H9 (cell line): ENCODE data around the gene ARHGAP15. TPM values are rescaled to one million over a fixed set of nuclear protein-coding genes. Genes with fewer than 3 reads are reported as not detected.

Experiments used
- DNase-seq: peaks from one replicate; pipeline ENCODE4 v3.0.0-alpha.2; 2017
- H2AFZ ChIP-seq: one replicate; pipeline ENCODE4 v1.6.1; 2013; ENCODE audit warnings: mild to moderate bottlenecking, low read length, control low read depth, moderate library complexity
- H2AK5ac ChIP-seq: 2 replicates; pipeline ENCODE4 v1.6.1; 2013; ENCODE audit warnings: low read length, control low read depth, mixed read lengths; ENCODE audit not compliant: insufficient read length
- H2BK120ac ChIP-seq: one replicate; pipeline ENCODE4 v1.6.1; 2013; ENCODE audit warnings: low read depth, mild to moderate bottlenecking, low read length, control low read depth, inconsistent platforms; ENCODE audit not compliant: poor library complexity, severe bottlenecking
- H2BK12ac ChIP-seq: 2 replicates; pipeline ENCODE4 v1.6.1; 2013; ENCODE audit warnings: low read length, control low read depth, mixed read lengths, low read depth; ENCODE audit not compliant: insufficient read length
- H2BK15ac ChIP-seq: 2 replicates; pipeline ENCODE4 v1.6.1; 2013; ENCODE audit warnings: low read depth, low read length, control low read depth
- H2BK20ac ChIP-seq: one replicate; pipeline ENCODE4 v1.6.1; 2013; ENCODE audit warnings: low read depth, mild to moderate bottlenecking, low read length, control low read depth, inconsistent platforms; ENCODE audit not compliant: poor library complexity, severe bottlenecking
- H2BK5ac ChIP-seq: 2 replicates; pipeline ENCODE4 v1.6.1; 2013; ENCODE audit warnings: low read length, control low read depth, mixed read lengths; ENCODE audit not compliant: insufficient read length
- H3K14ac ChIP-seq: 2 replicates; pipeline ENCODE4 v1.6.1; 2013; ENCODE audit warnings: low read length, control low read depth; ENCODE audit not compliant: insufficient read depth
- H3K18ac ChIP-seq: 2 replicates; pipeline ENCODE4 v1.6.1; 2013; ENCODE audit warnings: low read depth, mild to moderate bottlenecking, mixed read lengths, low read length, control low read depth; ENCODE audit not compliant: insufficient read length
- H3K23ac ChIP-seq: 2 replicates; pipeline ENCODE4 v1.6.1; 2013; ENCODE audit warnings: low read length, control low read depth, mixed read lengths, low read depth; ENCODE audit not compliant: insufficient read length
- H3K23me2 ChIP-seq: 2 replicates; pipeline ENCODE4 v1.6.1; 2013; ENCODE audit warnings: low read depth, mild to moderate bottlenecking, mixed read lengths, low read length, control low read depth; ENCODE audit not compliant: insufficient read length, poor library complexity, severe bottlenecking
- H3K27ac ChIP-seq: 2 replicates; pipeline ENCODE4 v1.5.1; 2013; ENCODE audit warnings: low read length, control low read depth, mixed read lengths, low read depth; ENCODE audit not compliant: insufficient read length
- H3K27me3 ChIP-seq: 2 replicates; pipeline ENCODE4 v1.6.1; 2013; ENCODE audit warnings: low read length, control low read depth, inconsistent platforms; ENCODE audit not compliant: insufficient read depth
- H3K4ac ChIP-seq: 2 replicates; pipeline ENCODE4 v1.6.1; 2013; ENCODE audit warnings: low read depth, mild to moderate bottlenecking, control low read depth, inconsistent platforms, low read length, moderate library complexity
- H3K4me1 ChIP-seq: 2 replicates; pipeline ENCODE4 v1.6.1; 2013; ENCODE audit warnings: low read length, control low read depth, inconsistent platforms; ENCODE audit not compliant: insufficient read depth
- H3K4me2 ChIP-seq: 2 replicates; pipeline ENCODE4 v1.6.1; 2013; ENCODE audit warnings: low read length, control low read depth, mixed read lengths; ENCODE audit not compliant: insufficient read length, insufficient read depth
- H3K56ac ChIP-seq: 2 replicates; pipeline ENCODE4 v1.6.1; 2013; ENCODE audit warnings: low read depth, mild to moderate bottlenecking, mixed read lengths, low read length, control low read depth; ENCODE audit not compliant: insufficient read length
- H3K79me1 ChIP-seq: 2 replicates; pipeline ENCODE4 v1.6.1; 2013; ENCODE audit warnings: low read depth, mild to moderate bottlenecking, moderate library complexity, low read length, control low read depth, inconsistent platforms; ENCODE audit not compliant: insufficient read depth, poor library complexity, severe bottlenecking
- H3K79me2 ChIP-seq: 2 replicates; pipeline ENCODE4 v1.6.1; 2013; ENCODE audit warnings: low read length, control low read depth, inconsistent platforms; ENCODE audit not compliant: insufficient read depth
- H3K9ac ChIP-seq: 2 replicates; pipeline ENCODE4 v1.6.1; 2013; ENCODE audit warnings: low read length, control low read depth, mixed read lengths; ENCODE audit not compliant: insufficient read length; ENCODE audit errors: extremely low read depth
- H3K9me3 ChIP-seq: one replicate; pipeline ENCODE4 v1.6.1; 2013; ENCODE audit warnings: low read depth, low read length, inconsistent platforms; ENCODE audit not compliant: control insufficient read depth
- H3T11ph ChIP-seq: one replicate; pipeline ENCODE4 v1.6.1; 2013; ENCODE audit warnings: mild to moderate bottlenecking, low read length, control low read depth, inconsistent platforms
- H4K20me1 ChIP-seq: one replicate; pipeline ENCODE4 v1.6.1; 2013; ENCODE audit not compliant: control insufficient read depth, insufficient read length, insufficient read depth
- H4K5ac ChIP-seq: 2 replicates; pipeline ENCODE4 v1.6.1; 2013; ENCODE audit warnings: low read depth, mild to moderate bottlenecking, mixed read lengths, low read length, control low read depth; ENCODE audit not compliant: insufficient read length
- H4K8ac ChIP-seq: replicated peaks from 2 replicates; pipeline ENCODE4 v1.6.1; 2013; ENCODE audit warnings: low read length, control low read depth, mixed read lengths, low read depth; ENCODE audit not compliant: insufficient read length
- H4K91ac ChIP-seq: 2 replicates; pipeline ENCODE4 v1.6.1; 2013; ENCODE audit warnings: low read depth, mild to moderate bottlenecking, moderate library complexity, mixed read lengths, low read length, control low read depth; ENCODE audit not compliant: insufficient read length
- H3K27ac Mint-ChIP-seq, 3 experiments: 2 replicates in 2 of 3; 3 replicates in 1 of 3; pipeline ENCODE4 v1.8.0; 2020 to 2021; ENCODE audit warnings: mixed read lengths in 3 of 3, mild to moderate bottlenecking in 1 of 3, moderate library complexity in 1 of 3
- H3K27me3 Mint-ChIP-seq: 2 replicates; pipeline ENCODE4 v1.8.0; 2021; ENCODE audit warnings: low read depth, mild to moderate bottlenecking, moderate library complexity, mixed read lengths
- H3K36me3 Mint-ChIP-seq, 3 experiments: 2 replicates in 2 of 3; 3 replicates in 1 of 3; pipeline ENCODE4 v1.8.0; 2020 to 2021; ENCODE audit warnings: low read depth in 3 of 3, mixed read lengths in 3 of 3; ENCODE audit not compliant: insufficient read depth in 1 of 3
- H3K4me1 Mint-ChIP-seq, 2 experiments: 2 replicates each; pipeline ENCODE4 v1.8.0; 2020; ENCODE audit warnings: mixed read lengths in 2 of 2
- H3K4me3 Mint-ChIP-seq, 2 experiments: 2 replicates in 1 of 2; 3 replicates in 1 of 2; pipeline ENCODE4 v1.8.0; 2020 to 2021; ENCODE audit warnings: mild to moderate bottlenecking in 2 of 2, mixed read lengths in 2 of 2, moderate library complexity in 1 of 2
- H3K9me3 Mint-ChIP-seq, 2 experiments: 2 replicates in 1 of 2; 3 replicates in 1 of 2; pipeline ENCODE4 v1.8.0; 2020; ENCODE audit warnings: mild to moderate bottlenecking in 2 of 2, mixed read lengths in 2 of 2, moderate library complexity in 1 of 2
- WGBS: extraction: QIAGEN DNeasy Blood & Tissue Kit; methylation state at CpG from one replicate; pipeline ENCODE4 v1.1.7; 2013; ENCODE audit warnings: missing lambda C conversion rate, low lambda C conversion rate, mixed read lengths; ENCODE audit not compliant: insufficient read length; ENCODE audit errors: extremely low coverage; 5-methylcytosine and 5-hydroxymethylcytosine counted together
- total RNA-seq: library from RNA; stranded (reverse); gene quantifications from 2 replicates; pipeline ENCODE4 v1.2.1, GENCODE V29; 2021
- TF ChIP-seq, protein P1 (sequence below): fragments of 200-600 bp; sonication (generic); conservative IDR thresholded peaks from 3 replicates; pipeline ENCODE4 v1.8.0; 2021; ENCODE audit warnings: antibody characterized with exemption, mild to moderate bottlenecking

ARHGAP15 gene
- total RNA-seq, 1 experiment from 2014 or later = not detected

DNA sequence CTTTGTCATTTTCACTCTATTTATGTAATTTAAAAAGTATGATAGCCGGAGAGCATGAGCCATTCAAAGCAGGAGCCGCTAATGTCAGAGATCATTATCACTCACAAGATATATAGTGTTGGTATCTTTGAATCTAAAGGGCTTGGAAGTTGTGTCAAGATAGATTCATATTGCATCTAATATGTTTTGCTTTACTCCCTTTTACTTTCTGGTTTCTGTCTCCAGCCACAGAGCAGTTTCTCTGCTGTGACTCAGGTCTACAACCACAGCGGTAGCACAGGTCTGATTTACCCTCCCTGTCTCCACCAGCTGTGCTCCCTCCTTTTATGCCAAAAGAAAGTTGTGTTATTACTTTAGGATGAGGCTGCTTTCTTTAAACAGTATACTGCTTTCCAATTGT, 424.0 kb downstream of the ARHGAP15 start:
- Histone ChIP-seq H3K23me2 (no peaks in the 10 kb centered on the region), H3K27me3 (no peaks in the 10 kb centered on the region)
- H3K27me3 Mint-ChIP-seq = no peaks in the 10 kb centered on the region

More for the DNA sequence above, 424.0 kb downstream of the ARHGAP15 start:
- no CpG with 5 or more reads among the region's 3 CpGs for WGBS
- Histone ChIP-seq H3K14ac (no peak overlapping the region), H4K8ac (no peak overlapping the region), H3K18ac (no peak overlapping the region), H3K9ac (no peak overlapping the region), H2AFZ (no peak overlapping the region), H2AK5ac (no peak overlapping the region), H4K91ac (no peak overlapping the region), H3K27ac (no peak overlapping the region), H3K23ac (no peak overlapping the region), H2BK5ac (no peak overlapping the region), H2BK20ac (no peak overlapping the region), H4K5ac (no peak overlapping the region), H2BK12ac (no peak overlapping the region), H3K56ac (no peak overlapping the region), H3T11ph (no peak overlapping the region), H3K4me2 (no peak overlapping the region), H2BK120ac (no peak overlapping the region), H3K4ac (no peak overlapping the region), H3K4me1 (no peaks in the 10 kb centered on the region), H2BK15ac (no peak overlapping the region), H4K20me1 (no peaks in the 10 kb centered on the region), H3K79me2 (no peaks in the 10 kb centered on the region), H3K79me1 (no peaks in the 10 kb centered on the region), H3K9me3 (no peaks in the 10 kb centered on the region)
- TF ChIP-seq, protein P1, sequence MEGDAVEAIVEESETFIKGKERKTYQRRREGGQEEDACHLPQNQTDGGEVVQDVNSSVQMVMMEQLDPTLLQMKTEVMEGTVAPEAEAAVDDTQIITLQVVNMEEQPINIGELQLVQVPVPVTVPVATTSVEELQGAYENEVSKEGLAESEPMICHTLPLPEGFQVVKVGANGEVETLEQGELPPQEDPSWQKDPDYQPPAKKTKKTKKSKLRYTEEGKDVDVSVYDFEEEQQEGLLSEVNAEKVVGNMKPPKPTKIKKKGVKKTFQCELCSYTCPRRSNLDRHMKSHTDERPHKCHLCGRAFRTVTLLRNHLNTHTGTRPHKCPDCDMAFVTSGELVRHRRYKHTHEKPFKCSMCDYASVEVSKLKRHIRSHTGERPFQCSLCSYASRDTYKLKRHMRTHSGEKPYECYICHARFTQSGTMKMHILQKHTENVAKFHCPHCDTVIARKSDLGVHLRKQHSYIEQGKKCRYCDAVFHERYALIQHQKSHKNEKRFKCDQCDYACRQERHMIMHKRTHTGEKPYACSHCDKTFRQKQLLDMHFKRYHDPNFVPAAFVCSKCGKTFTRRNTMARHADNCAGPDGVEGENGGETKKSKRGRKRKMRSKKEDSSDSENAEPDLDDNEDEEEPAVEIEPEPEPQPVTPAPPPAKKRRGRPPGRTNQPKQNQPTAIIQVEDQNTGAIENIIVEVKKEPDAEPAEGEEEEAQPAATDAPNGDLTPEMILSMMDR = no peak
- Mint-ChIP-seq H3K9me3 (peaks cover 0 to 2% of the 10 kb centered on the region in 2 experiments; a peak in 1 of 5 replicates), H3K4me3 (no peak overlapping the region), H3K36me3 (peaks cover 0 to 6% (median 0%) of the 10 kb centered on the region in 3 experiments; a peak in 2 of 7 replicates), H3K27ac (no peak overlapping the region), H3K4me1 (no peaks in the 10 kb centered on the region)
- DNase-seq = no peak
